SK-N-SH (cell line): ENCODE results near the gene ZNF735. TPM values are rescaled to one million over a fixed set of nuclear protein-coding genes. Genes with fewer than 3 reads are reported as not detected.
A peak's percentile ranks its signal among the peaks of the same experiment; 100 is the strongest.

Experiments
- CTCF ChIA-PET: fragments of 300-600, 350-600 bp; formaldehyde crosslinking; extraction: SDS; loops from one replicate; lab custom pipeline; 2021; lab: Yijun Ruan, JAX
- POLR2A ChIA-PET: fragments of 350-600 bp; sonication (Branson Sonifier 250); formaldehyde crosslinking; extraction: SDS; loops from one replicate; lab custom pipeline; 2020; ENCODE audit warnings: antibody characterized with exemption, inconsistent platforms; lab: Yijun Ruan, JAX
- DNase-seq: peaks from one replicate; pipeline ENCODE4 v3.0.0; 2012
- H2AFZ ChIP-seq: fragments of 200-600 bp; sonication (generic); 2 replicates; pipeline ENCODE4 v1.8.1; 2016; ENCODE audit warnings: antibody characterized with exemption, mild to moderate bottlenecking, low read depth
- H3F3A ChIP-seq: fragments of 200-600 bp; sonication (generic); replicated peaks from 2 replicates; pipeline ENCODE3; 2016; ENCODE audit warnings: antibody characterized with exemption, mild to moderate bottlenecking; ENCODE audit not compliant: insufficient read depth
- H3K27ac ChIP-seq, 2 experiments: fragments of 200-500 bp in 1 of 2; fragments of 200-600 bp in 1 of 2; sonication (Bioruptor generic) in 1 of 2; sonication (generic), shearing (Covaris generic) in 1 of 2; 2 replicates each; pipeline versions ENCODE4 v1.5.1 to v1.6.1; 2014 to 2016; ENCODE audit warnings: low read depth in 2 of 2, inconsistent platforms in 1 of 2, low read length in 1 of 2, mild to moderate bottlenecking in 1 of 2, mixed read lengths in 1 of 2
- H3K27me3 ChIP-seq: fragments of 200-600 bp; sonication (generic), shearing (Covaris generic); 2 replicates; pipeline ENCODE4 v1.6.1; 2016; ENCODE audit warnings: mixed run types; ENCODE audit not compliant: insufficient read depth
- H3K36me3 ChIP-seq, 2 experiments: fragments of 200-500 bp in 1 of 2; fragments of 200-600 bp in 1 of 2; sonication (Bioruptor generic) in 1 of 2; sonication (generic) in 1 of 2; replicated peaks in 1 of 2; 2 replicates each; pipeline versions ENCODE3 to v1.5.1; 2014 to 2016; ENCODE audit warnings: low read length in 1 of 2, mild to moderate bottlenecking in 1 of 2; ENCODE audit not compliant: insufficient read depth in 2 of 2, control insufficient read depth in 1 of 2
- H3K4me1 ChIP-seq, 2 experiments: fragments of 200-500 bp in 1 of 2; fragments of 200-600 bp in 1 of 2; sonication (Bioruptor generic) in 1 of 2; sonication (generic), shearing (Covaris generic) in 1 of 2; 2 replicates each; pipeline versions ENCODE4 v1.5.1 to v1.6.1; 2014 to 2016; ENCODE audit warnings: low read depth in 1 of 2, low read length in 1 of 2, mixed run types in 1 of 2; ENCODE audit not compliant: insufficient read depth in 2 of 2, control insufficient read depth in 1 of 2
- H3K4me2 ChIP-seq: fragments of 200-600 bp; sonication (generic), shearing (Covaris generic); 2 replicates; pipeline ENCODE4 v1.6.1; 2017; ENCODE audit warnings: mixed run types
- H3K4me3 ChIP-seq, 2 experiments: fragments of 200-500 bp in 1 of 2; fragments of 200-600 bp in 1 of 2; sonication (Bioruptor generic) in 1 of 2; sonication (generic), shearing (Covaris generic) in 1 of 2; 2 replicates each; pipeline versions ENCODE4 v1.5.1 to v1.8.1; 2014 to 2016; ENCODE audit warnings: low read depth in 2 of 2, inconsistent platforms in 1 of 2, low read length in 1 of 2, mild to moderate bottlenecking in 1 of 2, mixed read lengths in 1 of 2, moderate library complexity in 1 of 2
- H3K79me2 ChIP-seq: fragments of 200-600 bp; sonication (generic); 2 replicates; pipeline ENCODE4 v1.8.1; 2017; ENCODE audit warnings: mild to moderate bottlenecking; ENCODE audit not compliant: insufficient read depth
- H3K9ac ChIP-seq: fragments of 200-600 bp; sonication (generic); 2 replicates; pipeline ENCODE4 v1.6.1; 2017; ENCODE audit warnings: mixed run types
- H3K9me2 ChIP-seq: fragments of 200-600 bp; sonication (generic); 2 replicates; pipeline ENCODE4 v1.6.1; 2017; ENCODE audit warnings: mixed run types
- H3K9me3 ChIP-seq: fragments of 200-600 bp; sonication (generic); 2 replicates; pipeline ENCODE4 v1.6.1; 2017; ENCODE audit warnings: mixed run types, mild to moderate bottlenecking, moderate library complexity
- H4K20me1 ChIP-seq: fragments of 200-600 bp; sonication (generic); 2 replicates; pipeline ENCODE4 v1.6.1; 2017; ENCODE audit warnings: mild to moderate bottlenecking, mixed run types; ENCODE audit not compliant: insufficient read depth
- CTCF ChIP-seq: fragments of 200-600 bp; sonication (generic); IDR thresholded peaks from 2 replicates; pipeline ENCODE4 v1.6.1; 2017; ENCODE audit warnings: antibody characterized with exemption, mild to moderate bottlenecking, moderate library complexity
- ELF1 ChIP-seq: IDR thresholded peaks from 2 replicates; pipeline ENCODE4 v1.4.0; 2012
- GABPA ChIP-seq: IDR thresholded peaks from 2 replicates; pipeline ENCODE4 v1.4.0; 2012; ENCODE audit warnings: low read depth, mild to moderate bottlenecking
- GATA2 ChIP-seq: sonication (generic); formaldehyde crosslinking; IDR thresholded peaks from 2 replicates; pipeline ENCODE4 v1.5.0; 2020; ENCODE audit warnings: mild to moderate bottlenecking, missing genetic modification reagents
- RAD21 ChIP-seq: IDR thresholded peaks from 2 replicates; pipeline ENCODE4 v1.6.1; 2012; ENCODE audit warnings: mild to moderate bottlenecking, low read length
- SMC3 ChIP-seq: IDR thresholded peaks from 2 replicates; pipeline ENCODE4 v1.6.1; 2012; ENCODE audit warnings: low read depth, low read length, improper control_type of control experiment
- WGBS: methylation state at CpG from one replicate; pipeline ENCODE4 v1.1.6; 2017; ENCODE audit warnings: low lambda C conversion rate; 5-methylcytosine and 5-hydroxymethylcytosine counted together
- polyA plus RNA-seq, 3 experiments: library from polyadenylated mRNA; depleted of rRNA; stranded (reverse); fragments of >200 nt; gene quantifications; 2 replicates each; pipeline ENCODE4 v1.2.3, GENCODE V29; 2012
- TF ChIP-seq, protein P1 (sequence below): IDR thresholded peaks from 2 replicates; pipeline ENCODE4 v1.4.0; 2012; ENCODE audit warnings: low read depth, borderline replicate concordance

Gene ZNF735
- polyA plus RNA-seq, 1 of the 3 experiments (the other 2 are of a cell fraction): not detected

DNA sequence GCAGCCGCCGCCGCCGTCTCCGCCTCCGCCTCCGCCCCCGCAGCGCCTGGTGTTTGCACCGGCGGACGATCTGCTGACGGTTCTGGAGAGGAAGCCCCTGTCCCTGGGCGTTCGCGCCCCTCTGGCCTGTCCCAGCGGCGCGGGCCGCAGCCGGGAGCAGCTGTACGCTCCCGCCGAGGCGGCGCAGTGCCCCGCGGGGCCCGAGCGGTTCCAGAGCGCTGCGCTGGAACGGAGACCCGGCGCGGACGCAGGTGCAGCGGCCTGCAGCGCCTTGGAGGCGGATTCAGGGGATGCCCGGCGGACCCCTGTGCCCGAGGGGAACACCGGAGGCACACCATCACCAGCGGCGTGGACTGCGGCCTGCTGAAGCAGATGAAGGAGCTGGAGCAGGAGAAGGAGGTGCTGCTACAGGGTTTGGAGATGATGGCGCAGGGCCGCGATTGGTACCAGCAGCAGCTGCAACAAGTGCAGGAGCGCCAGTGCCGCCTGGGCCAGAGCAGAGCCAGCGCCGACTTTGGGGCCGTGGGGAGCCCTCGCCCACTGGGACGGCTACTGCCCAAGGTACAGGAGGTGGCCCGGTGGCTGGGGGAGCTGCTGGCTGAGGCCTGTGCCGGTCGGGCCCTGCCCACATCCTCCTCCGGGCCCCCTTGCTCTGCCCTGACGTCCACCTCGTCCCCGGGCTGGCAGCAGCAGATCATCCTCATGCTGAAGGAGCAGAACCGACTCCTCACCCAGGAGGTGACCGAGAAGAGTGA is 24.8 kb upstream of the ZNF735 start (continued):
- TF ChIP-seq GABPA: no peak
- no peak for TF ChIP-seq GATA2 (CRISPR knock-in tag)
- TF ChIP-seq CTCF: no peak

GRCh38 chr7:64183126-64183742 is 23.8 kb upstream of the ZNF735 start:
- peak overlapping the region; percentile 36 to 44; a peak in 2 of 4 replicates for H3K4me3 ChIP-seq
- TF ChIP-seq RAD21 (peak; percentile 71), CTCF (peak; percentile 85), SMC3 (peak; percentile 91), ELF1 (no peak)
- TF ChIP-seq, protein P1, sequence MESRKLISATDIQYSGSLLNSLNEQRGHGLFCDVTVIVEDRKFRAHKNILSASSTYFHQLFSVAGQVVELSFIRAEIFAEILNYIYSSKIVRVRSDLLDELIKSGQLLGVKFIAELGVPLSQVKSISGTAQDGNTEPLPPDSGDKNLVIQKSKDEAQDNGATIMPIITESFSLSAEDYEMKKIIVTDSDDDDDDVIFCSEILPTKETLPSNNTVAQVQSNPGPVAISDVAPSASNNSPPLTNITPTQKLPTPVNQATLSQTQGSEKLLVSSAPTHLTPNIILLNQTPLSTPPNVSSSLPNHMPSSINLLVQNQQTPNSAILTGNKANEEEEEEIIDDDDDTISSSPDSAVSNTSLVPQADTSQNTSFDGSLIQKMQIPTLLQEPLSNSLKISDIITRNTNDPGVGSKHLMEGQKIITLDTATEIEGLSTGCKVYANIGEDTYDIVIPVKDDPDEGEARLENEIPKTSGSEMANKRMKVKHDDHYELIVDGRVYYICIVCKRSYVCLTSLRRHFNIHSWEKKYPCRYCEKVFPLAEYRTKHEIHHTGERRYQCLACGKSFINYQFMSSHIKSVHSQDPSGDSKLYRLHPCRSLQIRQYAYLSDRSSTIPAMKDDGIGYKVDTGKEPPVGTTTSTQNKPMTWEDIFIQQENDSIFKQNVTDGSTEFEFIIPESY: no peak

More at GRCh38 chr7:64183126-64183742, 23.8 kb upstream of the ZNF735 start:
- Histone ChIP-seq H3K9ac (no peak overlapping the region), H2AFZ (no peak overlapping the region), H3K4me2 (peak overlapping the region; percentile 51; the same call in 1 of the 2 replicates), H3K4me1 (peaks cover 0 to 6% of the 10 kb centered on the region in 2 experiments; a peak in 1 of 4 replicates), H3K27me3 (no peaks in the 10 kb centered on the region), H3K79me2 (no peaks in the 10 kb centered on the region), H4K20me1 (no peaks in the 10 kb centered on the region), H3K9me3 (no peaks in the 10 kb centered on the region), H3F3A (no peaks in the 10 kb centered on the region), H3K9me2 (no peaks in the 10 kb centered on the region), H3K27ac (no peak overlapping the region), H3K36me3 (no peaks in the 10 kb centered on the region)
- WGBS: 16% methylated on average over 21 of the region's 31 CpGs
- ChIA-PET POLR2A (no interaction called here), CTCF (interaction anchor here (0.5 to 5.2 kb wide), 42 partner anchors 8 to 1347 kb away, joined by 3 to 178 read pairs (median 4); partner anchors contain the start of genes ZNF107, ZNF680 and ZNF735)
- peak; percentile 82 for DNase-seq
